GM21576 (cell line): ENCODE measurements around the gene INF2.

Experiments
- ATAC-seq: cut with Tn5 transposase; IDR thresholded peaks from one replicate; pipeline ENCODE4 v1.9.1; 2021; ENCODE audit warnings: mild to moderate bottlenecking, moderate library complexity; ENCODE audit not compliant: unreplicated experiment

Gene INF2

DNA sequence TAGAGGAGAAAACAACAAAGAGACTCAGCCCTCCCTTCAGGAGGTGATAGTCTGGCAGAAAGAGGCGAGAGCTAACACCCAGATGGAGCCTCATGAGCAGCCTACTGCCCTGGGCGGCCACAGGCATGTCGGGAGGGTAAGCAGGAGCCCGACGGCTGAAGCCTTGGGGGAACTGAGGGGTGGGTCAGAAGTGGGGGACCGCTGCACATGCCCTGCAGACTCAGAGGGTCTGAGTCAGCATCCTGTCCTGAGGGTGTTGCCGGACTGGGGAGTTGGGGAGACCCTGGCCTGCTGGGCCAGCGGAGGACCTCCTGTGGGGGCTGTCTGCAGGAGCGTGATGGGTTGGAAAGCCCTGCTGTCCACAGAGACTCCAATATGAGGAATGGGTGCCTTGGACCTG, 15.9 kb upstream of the INF2 start:
- ATAC-seq: no peak

DNA sequence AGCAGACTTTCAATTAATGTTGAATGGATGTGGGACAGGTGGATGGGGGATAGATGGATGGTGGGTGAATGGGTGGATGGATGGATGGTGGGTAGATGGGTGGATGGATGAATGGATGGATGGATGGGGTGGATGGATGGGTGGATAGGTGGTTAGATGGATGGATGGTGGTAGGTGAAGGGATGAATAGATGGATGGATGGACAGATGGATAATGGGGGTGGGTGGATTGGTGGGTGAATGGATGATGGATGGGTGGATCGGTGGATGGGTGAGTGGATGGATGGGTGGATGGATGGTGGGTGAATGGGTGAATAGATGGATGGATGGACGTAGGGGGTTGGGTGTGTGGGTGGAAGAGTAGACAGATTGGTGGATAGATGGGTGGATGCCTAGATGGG, 14.0 kb upstream of the INF2 start:
- ATAC-seq: no peak

DNA sequence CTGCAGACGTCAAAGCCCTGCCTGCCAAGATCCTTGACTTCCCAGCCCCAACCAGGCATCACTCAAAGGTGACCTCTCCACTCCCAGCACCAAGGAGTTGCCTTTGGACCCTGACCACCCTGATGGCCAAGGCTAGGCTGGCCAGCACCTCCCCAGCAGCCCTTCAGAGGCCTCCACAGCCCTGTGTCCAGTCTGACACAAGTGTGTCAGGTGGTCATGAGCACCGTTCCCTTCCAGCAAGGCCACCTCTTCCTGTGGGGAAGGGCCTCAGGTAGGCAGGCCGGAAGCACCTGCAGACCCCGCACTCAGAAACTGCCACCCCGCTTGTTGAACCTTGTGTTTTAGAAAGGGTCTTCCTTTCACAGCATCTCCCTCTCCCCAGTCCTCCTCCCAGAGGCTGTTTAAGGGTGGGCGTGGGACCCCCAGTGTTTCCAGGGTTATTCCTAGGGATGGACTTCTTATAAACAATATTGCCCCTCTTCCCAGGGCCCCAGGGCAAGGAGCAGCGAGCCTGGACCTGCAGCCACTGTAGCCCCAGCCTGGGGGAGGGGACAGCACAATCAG, 13.2 kb upstream of the INF2 start:
- no peak for ATAC-seq

DNA sequence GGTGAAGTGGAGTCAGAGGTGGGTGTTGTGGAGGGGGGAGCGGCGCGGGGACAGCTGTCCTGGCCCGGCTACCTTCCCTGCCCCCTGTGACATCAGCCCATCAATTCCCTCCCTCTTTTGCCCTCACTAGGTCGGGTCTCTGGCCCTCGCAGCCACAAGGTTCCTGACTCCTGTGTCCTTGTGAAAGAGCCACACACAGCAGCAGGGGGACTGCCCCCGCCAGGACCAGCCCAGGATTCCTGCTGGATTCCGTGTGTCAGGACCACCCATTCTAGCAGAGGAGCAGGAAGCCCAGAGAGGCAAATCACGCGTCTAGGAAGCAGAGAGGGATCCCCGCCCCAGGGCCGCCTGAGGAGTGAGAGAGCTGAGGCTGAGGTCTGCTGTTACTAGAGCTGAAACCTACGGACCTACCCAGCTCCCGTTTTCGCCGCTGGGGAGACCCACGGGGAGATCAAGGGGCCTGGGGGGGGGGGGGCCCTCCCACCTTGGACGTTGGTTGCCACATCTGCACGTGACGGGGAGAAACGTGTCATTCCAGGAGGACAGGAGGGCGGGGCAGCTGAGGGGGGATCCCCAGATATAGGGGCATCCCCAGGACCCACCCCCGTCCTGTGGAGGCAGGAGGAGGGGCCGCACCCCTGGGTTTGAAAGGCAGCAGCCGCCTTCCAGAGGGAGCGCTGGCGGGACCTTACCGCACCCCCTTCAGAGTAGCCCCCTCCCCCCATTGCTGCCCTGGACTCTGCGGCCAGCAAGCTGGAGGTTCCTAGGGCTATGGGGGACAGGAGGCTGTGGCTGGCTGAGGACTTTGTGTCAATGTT, 12.5 kb upstream of the INF2 start:
- peak; percentile 17 for ATAC-seq

DNA sequence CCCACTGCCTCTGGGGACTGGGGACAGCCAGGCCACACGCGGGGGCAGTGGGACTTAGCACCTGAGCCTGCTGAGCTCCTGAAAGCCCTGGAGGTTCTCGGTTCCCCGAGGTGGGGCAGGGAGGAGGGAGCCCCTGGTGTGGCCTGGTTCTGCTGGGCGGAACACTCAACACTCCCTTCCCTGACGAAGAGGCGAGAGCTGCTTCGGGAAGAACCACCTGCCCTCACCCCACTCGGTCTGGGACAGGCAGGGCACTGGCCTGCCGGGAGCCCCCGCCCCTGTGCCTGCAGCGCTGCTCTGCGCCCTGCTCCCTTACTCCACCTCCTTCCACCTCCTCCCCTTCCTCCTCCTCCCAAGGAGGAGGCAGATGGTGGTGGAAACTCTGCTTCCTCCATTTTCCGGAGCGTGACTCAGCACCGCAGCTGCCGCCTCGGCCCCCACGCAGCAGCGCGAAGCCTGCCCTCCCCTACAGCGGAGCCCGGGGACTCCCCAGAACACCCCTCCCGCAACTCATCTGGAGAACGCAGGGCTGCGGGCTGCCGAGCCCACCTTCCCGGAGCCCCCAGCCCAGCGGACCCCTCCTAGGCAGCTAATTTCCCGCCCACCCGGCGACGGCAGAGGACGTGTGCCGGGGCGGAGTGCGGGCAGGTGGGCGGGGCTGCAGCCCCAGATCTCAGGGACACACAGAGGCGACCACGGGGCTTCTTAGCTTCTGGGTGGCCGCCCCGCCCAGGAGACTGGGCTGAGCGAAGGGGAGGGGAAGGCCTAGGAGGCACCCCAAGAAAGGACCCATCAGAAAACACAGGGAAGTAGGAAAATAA, 11.7 kb upstream of the INF2 start:
- ATAC-seq: peak; percentile 34

DNA sequence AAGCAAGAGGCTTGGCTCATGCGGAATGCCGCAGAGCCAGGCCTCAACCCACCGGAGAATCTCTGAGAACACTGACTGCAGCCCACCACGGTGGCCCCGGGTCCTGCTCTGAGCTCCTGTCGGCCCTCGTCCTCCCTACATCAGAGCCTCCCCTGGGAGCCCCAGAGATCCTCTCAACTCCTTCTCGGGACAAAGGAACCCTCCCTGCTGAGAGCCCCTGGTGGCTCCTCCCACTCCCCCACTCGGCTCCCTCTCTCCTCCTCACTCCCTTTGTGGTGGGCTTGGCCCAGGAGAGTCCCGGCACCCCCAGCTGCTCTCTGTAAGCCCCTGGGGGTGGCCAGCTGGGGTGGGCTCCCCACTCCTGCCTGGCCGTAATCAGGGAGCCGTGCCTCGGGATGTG, 11.1 kb upstream of the INF2 start:
- no peak for ATAC-seq

DNA sequence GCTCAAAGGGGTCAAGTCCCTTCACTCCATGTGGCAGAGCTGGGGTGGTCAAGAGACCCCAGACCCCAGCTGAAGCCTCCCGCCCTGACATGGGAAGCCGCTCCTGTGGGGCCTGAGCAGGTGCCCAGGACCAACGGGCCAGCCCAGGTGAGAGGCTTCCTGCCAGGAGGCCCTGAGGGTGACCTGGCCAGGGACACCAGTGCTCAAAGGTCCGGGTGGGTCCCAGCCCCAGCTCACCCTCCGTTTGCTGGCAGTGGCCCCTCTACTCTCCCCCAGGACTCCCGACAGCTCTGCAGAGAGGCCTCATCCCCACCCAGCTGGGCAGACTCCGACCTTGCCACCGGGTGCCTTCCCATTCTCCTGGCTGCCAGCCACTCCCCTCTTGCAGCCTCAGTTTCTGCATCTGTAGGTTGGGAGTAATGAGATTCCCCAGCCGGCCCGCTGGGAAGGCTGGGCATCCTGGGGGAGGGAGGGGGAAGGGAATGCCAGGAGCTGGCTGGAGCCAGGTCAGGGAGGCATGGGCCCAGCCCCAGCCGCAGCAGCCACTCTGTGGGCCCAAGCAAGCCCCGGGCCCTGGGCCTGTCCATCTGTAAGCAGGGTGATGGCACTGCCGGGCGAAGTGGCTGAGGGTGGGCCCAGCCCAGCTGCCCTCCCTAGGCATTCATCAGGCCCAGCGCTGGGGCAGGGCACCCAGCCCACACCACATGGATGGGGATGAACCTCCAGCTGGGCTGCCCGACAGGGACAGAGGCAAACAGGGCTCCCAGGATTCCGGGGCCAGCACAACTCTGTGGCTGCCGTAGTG, 10.3 kb upstream of the INF2 start:
- ATAC-seq: no peak

DNA sequence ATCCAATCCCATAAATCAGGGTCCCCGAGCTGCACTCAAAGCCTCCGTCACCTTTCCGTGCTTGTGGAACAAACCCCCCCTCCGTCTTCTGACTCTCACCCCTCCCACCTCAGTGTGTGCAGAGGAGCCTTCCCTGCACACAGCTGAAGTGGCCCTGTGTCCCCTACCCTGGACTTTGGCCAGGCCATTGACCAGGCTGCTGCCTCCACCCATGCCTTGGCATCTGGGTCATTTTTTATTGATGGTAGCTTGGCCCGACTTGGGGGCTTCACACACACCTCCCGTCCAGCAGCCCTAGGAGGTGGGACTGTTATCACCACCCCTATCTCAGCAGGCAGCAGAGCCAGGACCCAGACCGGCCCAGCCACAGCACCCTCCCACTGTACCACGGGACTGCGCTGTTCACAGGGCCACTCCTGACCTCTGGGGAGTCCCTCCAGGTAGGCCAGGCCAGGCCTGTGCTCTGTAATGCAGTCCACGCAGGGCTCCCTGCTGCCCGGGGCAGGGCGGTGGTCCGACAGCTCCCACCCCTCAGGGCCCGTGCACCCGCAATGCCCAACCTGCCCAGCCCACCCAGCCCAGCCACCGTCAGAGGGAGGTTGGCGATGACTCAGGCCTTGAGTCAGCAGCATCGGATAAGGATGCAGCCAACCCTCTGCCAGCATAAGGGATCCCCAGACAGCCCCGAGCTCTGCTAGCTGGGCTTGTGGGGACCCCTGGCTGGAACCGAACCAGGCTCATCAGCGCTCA, 9.2 kb upstream of the INF2 start:
- no peak for ATAC-seq

DNA sequence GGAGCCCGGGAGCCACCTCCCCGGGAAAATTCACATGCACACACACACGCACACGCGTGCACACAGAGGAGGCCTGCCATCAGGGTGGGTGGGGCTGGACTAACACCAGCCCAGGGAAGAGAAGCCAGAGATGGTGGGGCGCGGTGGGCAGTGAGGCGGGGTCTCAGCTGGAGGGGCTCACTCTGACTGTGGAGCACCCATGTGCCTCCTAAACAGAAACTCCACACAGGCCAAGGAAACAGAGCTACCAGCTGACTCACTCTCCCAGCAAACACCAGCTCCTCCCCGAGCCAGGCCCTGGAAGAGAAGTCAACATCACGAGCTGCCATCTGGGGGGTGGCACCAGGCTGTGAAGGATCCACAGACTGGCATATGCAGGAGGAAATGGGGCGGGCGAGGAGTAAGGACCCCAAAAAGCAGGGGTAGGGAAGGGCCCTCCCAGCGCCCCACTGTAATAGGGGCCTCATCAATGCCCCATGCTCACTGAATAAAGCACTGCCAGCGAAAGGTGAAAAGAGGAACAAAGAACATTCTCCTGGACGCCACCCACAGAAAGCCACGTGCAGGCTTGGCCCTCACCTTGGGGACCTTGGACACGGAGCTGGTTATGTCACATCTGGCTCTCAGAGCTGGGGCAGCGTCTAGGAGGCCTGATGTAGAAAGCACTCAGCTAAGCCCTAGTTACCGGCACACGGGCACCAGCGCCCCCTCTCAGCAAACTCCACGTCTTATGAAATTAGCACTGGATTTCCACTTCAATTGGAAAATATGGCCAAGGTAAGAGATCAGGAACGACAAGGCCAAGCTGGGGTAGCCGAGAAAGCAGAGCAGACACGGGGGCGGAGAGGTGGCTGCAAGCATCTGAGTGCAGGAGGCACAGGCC, 8.4 kb upstream of the INF2 start:
- peak; percentile 61 for ATAC-seq

DNA sequence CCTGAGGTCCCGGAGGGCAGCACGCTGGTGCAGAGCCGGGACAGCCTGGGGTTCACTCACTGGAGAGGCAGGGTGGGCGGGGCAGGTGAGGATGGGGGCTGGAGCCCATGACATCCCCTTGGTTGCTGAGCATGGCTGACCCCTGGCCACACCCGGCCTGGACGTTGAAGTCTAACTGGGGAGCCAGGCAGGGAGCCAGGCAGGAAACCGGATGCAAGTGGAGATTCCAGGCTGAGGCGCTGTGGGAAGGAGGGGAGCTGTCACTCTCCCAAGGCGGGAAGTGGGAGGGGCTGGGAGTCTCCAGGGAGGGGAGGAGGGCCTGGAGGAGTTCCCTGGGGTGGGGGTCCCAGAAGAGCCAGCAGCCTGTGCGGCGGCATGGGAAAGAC, 7.7 kb upstream of the INF2 start:
- ATAC-seq: peak; percentile 1

DNA sequence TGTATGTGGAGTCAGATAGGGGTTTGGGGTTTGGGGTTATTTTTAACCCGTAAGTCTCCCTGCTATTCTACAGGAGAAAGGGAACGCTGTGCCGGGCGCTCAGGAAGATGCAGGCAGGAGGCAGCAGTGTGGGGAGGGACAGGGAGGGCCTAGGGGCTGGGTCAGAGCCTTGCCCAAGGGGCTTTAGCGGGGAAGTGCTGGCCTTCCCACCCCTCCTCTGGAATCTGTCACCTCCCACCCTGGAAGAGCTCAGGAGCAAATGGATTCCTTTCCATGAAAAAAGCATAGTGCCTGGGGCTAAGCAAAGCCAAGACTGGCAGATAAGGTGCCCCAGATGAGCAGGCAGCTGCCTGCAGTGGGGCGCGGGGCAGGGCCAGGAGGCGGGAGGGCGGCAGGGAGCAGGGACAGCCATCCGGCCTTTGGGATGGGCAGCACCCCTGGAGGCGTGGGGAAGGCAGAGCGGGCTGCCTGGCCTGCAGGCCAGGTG, 7.3 kb upstream of the INF2 start:
- ATAC-seq: no peak

DNA sequence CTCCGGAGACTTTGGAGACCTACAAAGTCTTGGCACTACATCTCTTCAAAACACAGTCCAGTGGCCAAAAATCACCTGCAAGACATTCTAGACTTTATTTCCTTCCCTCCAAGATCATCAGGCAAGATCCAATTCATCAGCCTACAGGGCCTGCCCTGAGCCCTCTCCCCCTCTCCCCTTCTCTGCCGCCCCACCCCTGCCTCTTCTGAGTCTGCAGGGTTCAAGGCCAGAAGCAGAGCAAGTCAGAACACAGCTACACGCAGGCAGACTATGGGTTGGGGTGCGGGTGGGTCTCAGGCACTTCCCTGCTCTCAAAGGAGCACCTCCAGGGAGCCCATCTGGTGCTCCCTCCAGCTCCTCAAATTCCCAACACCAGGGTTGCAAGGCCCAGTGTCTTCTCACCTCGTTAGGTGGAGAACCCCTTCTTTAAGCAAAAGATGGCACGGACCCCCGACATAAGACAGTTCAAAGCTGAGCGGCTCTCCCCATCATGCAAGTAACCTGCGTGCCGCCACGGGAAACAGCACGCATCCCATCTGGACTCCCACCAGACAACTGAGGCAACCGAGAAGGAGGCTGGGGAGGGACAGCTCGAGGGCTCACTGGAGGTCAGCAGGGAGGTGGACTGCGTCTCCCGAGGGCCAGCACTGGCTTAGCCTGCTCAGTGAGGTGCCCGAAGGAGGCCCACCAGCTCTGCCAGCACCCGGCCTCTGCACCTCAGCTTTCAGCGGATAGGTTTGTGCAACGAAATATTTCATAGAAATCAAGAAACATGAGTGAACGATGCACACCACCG, 5.6 kb upstream of the INF2 start:
- no peak for ATAC-seq

DNA sequence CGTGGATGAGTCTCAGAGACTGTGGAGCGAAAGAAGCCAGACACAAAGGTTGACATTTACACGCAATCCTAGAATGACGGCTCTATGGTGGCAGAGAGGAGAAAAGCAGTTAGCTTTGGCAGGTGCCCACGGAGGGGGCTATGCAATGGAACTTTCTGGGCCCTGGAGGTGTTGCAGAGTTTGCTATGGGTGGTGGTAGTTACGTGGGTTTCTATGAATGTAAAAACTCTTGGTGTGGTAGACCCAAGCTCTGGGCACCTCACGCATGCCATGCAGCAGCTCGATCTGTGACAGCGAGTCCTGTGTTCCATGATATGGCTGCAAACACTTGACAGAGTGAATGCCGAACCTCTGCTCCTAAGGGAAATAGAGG, 5.0 kb upstream of the INF2 start:
- ATAC-seq: no peak

DNA sequence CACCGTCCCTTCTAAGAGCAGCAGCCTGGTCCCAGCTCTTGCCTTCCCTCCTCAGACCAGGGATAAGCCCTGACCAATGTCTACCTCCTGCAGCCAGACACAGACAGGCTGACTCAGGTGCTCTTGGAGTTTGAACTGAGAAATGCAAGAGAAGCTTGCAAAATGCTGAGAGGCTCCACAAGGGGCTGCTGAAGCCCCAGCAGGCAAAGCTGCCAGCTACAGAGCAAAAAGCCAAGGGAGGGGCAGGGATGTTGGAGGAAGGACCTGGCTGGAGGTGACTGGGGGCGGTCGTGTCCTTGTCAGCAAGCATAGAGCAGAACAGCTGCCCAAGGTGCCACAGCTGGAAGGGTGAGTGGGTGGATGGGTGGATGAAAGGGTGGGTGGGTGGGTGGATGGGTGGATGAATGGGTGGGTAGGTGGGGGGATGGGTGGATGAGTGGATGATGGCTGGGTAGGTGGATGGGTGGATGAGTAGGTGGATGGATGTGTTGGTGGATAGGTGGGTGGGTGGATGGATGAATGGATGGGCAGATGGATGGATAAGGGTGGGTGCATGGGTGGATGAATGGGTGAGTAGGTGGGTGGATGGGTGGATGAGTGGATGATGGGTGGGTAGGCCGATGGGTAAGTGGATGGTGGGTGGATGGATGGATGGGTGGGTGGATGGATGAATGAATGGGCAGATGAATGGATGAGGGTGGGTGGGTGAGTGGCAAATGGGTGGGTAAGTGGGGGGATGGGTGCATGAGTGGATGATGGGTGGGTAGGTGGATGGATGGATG, 4.0 kb upstream of the INF2 start:
- ATAC-seq: no peak

DNA sequence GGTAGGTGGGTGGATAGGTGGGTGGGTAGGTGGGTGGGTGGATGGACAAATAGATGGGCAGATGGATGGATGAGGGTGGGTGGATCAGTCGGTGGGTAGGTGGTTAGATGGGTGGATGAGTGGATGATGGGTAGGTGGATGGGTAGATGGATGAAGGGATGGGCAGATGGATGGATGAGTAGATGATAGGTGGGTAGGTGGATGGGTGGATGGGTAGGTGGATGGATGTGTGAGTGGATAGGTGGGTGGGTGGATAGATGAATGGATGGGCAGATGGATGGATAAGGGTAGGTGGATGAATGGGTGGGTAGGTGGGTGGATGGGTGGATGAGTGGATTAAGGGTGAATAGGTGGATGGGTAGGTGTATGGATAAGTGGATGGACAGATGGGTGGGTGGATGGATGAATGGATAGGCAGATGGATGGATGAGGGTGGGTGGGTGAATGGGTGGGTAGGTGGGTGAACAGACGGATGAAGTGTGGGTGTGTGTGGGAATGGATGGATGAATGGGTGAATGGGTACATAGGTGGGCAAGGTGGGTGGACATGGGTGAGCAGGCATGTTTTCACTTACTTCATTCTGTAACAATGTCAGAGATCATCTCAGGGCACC, 3.3 kb upstream of the INF2 start:
- no peak for ATAC-seq

DNA sequence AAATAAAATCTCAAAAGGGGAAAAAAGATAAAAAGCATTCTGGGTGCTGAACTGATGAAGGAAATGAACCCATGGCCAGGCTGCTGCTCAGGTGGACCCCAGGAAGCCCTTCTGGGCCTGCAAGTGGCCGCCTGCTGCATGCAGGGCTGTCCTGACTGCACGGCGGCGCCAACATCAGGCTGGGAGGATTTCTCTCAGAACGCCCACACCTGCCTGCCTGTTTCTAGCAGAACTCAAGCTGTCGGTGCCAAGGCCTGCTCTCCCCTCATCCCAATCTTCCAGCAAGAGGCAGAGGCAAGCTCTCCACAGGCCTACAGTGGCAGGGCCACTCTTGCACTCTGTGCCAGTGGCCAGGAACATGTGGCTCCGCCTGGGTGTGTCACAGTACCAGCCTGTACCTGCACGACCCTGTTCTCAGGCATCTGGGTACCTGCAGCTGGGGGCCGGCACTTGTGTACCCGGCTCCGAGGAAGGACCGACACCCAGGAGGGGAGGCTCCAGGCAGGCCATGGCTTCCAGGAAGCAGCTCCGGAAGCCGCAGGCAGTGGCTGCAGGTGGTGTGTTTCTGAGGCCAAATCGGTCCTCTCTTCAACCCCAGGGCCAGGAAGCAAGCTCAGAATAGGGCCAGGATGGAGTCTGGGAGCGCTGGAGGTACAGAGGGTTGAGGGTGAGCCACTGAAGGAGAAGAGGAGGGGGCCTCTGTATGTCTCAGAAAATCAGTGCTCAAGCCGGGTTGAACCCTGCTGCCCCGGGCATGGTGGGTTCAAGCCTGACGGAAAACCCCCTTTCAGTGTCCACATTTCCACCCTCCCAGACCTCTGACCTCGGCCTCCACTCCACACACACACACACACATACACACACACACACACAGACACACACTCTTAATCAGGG, 2.5 kb upstream of the INF2 start:
- no peak for ATAC-seq
